Measurements from ENCODE around the gene CNR2.

DNA sequence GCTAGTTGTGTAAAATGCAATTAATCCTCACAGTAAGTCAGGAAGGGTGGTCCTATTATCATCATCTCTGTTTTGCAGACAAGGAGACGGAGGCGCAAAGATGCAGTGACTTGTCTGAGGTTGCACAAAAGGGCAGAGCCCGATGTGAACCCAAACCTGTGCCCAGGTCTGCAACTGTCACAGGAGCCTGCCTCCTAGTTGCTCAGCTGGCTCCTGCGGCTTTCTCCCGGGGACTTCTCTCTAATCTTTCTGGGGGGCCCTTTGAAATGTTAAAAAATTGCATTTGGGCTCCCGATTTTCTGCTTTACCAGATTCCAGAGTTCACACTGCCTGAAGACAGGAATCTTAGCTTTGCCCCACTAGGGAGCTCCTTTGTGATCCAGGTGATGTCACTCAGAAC is 9.4 kb downstream of the CNR2 start:
- TF ChIP-seq, protein P1, sequence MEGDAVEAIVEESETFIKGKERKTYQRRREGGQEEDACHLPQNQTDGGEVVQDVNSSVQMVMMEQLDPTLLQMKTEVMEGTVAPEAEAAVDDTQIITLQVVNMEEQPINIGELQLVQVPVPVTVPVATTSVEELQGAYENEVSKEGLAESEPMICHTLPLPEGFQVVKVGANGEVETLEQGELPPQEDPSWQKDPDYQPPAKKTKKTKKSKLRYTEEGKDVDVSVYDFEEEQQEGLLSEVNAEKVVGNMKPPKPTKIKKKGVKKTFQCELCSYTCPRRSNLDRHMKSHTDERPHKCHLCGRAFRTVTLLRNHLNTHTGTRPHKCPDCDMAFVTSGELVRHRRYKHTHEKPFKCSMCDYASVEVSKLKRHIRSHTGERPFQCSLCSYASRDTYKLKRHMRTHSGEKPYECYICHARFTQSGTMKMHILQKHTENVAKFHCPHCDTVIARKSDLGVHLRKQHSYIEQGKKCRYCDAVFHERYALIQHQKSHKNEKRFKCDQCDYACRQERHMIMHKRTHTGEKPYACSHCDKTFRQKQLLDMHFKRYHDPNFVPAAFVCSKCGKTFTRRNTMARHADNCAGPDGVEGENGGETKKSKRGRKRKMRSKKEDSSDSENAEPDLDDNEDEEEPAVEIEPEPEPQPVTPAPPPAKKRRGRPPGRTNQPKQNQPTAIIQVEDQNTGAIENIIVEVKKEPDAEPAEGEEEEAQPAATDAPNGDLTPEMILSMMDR (conservative IDR thresholded peaks at IDR 0.05) = no peak
- TF ChIP-seq EZH2 (IDR thresholded peaks at IDR 0.05; ENCODE audit: low read depth) = no peak

All from PC-9 (cell line).